GM23248 (cell line): Measurements from ENCODE around the gene MEGF11.

Experiments
- EZH2 ChIP-seq: fragments of 200-600 bp; sonication (generic); IDR thresholded peaks from 2 replicates; pipeline ENCODE4 v1.6.1; 2018; ENCODE audit warnings: antibody characterized with exemption, mild to moderate bottlenecking; ENCODE audit not compliant: insufficient read depth, poor library complexity, severe bottlenecking
- EZH2phosphoT487 ChIP-seq: fragments of 200-600 bp; sonication (generic); IDR thresholded peaks from 2 replicates; pipeline ENCODE4 v1.6.1; 2018; ENCODE audit warnings: antibody characterized with exemption, moderate library complexity, mild to moderate bottlenecking, low read depth; ENCODE audit not compliant: insufficient read depth

- no peak for TF ChIP-seq EZH2
- TF ChIP-seq EZH2phosphoT487, result no peak
Observed at GRCh38 chr15:66234798-66235197, 18.8 kb downstream of the MEGF11 start.
